GM18873 (cell line): ENCODE measurements around the gene TMEM62.

Experiments
- ATAC-seq: cut with Tn5 transposase; IDR thresholded peaks from one replicate; pipeline ENCODE4 v1.9.1; 2021; ENCODE audit warnings: mild to moderate bottlenecking, moderate library complexity, moderate number of reproducible peaks; ENCODE audit not compliant: unreplicated experiment, low FRiP score

TMEM62 gene

DNA sequence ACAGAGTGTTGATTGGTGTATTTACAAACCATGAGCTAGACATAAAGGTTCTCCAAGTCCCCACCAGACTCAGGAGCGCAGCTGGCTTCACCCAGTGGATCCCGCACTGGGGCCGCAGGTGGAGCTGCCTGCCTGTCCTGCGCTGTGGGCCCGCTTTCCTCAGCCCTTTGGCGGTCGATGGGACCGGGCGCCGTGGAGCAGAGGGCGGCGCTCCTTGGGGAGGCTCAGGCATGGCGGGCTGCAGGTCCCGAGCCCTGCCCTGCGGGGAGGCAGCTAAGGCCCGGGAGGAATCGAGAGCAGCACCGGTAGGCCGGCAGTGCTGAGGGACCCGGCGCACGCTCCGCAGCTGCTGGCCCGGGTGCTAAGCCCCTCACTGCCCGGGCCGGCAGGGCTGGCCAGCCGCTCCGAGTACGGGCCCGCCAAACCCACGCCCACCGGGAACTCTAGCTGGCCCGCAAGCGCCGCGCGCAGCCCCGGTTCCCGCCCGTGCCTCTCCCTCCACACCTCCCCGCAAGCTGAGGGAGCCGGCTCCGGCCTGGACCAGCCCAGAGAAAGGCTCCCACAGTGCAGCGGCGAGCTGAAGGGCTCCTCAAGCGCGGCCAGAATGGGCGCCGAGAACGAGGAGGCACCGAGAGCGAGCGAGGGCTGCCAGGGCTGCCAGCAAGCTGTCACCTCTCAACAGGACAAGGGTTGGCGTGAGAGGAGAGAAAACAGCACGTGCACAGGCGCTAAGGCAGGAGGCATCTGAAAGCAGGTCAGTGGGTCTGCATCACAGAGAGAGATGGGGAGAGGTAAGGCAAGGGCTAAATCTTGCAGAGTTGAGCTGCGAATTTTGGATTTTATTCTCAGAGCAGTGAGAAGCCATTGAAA, 93.3 kb downstream of the TMEM62 start:
- no peak for ATAC-seq

- no peak for ATAC-seq
Measured at GRCh38 chr15:43229977-43230376, 96.6 kb downstream of the TMEM62 start.

GRCh38 chr15:43230640-43231115, 97.3 kb downstream of the TMEM62 start:
- ATAC-seq = no peak

DNA sequence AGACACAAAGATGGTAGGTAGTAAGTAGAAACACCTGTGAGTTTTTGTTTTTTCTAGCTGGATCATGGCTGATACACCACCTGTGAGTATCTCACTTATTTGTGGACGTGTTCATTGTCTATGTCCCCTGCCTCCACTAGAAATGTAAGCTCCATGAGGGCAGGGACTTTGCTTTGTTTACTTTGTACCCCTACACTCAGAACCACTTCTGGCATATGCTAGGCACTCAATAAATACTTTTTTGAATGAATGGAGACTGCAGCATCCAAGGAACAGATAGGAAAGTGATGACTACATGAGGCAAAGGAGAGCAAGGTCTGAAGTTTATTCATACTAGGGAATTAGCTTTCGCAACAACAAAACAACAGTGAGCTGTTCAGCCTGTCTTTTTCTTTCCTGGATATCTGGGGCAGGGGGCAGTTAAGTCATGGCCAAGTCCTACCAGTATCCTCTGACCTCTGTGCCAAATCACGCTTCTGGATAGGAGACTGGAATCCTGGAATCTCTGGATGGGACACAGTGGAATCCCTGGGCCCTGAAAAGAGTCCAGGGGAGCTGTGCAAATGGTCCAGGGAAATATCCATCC, 99.0 kb downstream of the TMEM62 start:
- ATAC-seq = no peak
